ENCODE data around the gene JMJD7.
A peak's percentile ranks its signal among the peaks of the same experiment; 100 is the strongest.

Gene JMJD7

DNA sequence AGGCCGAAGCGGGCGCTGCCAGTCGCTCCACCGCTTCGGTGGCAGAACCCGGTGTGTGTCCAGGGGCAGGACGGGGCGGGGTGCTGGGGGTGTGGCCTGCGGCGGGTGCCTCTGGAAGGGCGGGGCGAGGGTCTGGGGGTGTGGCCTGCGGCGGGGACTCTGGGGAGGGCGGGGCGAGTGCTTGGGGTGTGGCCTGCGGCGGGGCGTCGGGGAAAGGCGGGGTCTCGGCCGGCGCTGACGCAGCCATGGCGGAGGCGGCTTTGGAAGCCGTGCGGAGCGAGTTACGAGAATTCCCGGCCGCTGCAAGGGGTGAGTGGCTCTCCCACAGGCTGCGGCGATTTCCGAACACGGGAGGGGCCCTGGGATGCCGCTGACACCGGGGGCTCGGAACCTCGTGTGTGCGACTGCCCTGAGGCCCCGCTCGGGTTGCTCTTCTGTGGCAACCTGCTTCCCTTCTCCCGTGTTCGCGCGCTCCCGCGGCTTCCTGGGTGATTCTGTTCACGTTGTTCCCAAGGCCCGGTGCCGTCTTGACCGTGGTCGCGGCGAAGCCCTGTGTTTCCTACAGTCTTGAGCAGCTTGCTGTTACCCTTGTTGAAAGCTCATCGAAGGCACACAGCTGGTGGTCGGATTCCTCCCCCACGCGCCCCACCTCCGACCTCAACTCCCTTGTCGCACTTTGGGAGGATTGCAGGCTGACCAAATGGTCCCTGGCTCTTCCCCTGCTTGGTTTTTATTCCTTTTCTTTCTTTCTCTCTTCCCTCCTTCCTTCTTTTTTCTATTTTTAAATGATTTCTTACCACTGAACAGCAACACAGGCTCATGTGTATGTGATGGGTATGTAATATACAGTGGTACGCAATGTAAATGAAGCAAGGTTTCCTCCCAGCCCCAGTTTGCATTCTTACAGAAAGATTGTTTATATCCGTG, at the start of gene JMJD7:
JMJD7 (plus strand) TSS at position 213 of the 927 bp plus-strand sequence; CDS start at position 246, 33 bp downstream.
- TF ChIP-seq, protein P1, sequence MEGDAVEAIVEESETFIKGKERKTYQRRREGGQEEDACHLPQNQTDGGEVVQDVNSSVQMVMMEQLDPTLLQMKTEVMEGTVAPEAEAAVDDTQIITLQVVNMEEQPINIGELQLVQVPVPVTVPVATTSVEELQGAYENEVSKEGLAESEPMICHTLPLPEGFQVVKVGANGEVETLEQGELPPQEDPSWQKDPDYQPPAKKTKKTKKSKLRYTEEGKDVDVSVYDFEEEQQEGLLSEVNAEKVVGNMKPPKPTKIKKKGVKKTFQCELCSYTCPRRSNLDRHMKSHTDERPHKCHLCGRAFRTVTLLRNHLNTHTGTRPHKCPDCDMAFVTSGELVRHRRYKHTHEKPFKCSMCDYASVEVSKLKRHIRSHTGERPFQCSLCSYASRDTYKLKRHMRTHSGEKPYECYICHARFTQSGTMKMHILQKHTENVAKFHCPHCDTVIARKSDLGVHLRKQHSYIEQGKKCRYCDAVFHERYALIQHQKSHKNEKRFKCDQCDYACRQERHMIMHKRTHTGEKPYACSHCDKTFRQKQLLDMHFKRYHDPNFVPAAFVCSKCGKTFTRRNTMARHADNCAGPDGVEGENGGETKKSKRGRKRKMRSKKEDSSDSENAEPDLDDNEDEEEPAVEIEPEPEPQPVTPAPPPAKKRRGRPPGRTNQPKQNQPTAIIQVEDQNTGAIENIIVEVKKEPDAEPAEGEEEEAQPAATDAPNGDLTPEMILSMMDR (IDR thresholded peaks at IDR 0.05; ENCODE audit: low read depth, low read length), result no peak
- peak within 1 kb of the TSS; percentile 84 for H3K4me3 ChIP-seq (ENCODE audit: low read depth, low read length)

DNA sequence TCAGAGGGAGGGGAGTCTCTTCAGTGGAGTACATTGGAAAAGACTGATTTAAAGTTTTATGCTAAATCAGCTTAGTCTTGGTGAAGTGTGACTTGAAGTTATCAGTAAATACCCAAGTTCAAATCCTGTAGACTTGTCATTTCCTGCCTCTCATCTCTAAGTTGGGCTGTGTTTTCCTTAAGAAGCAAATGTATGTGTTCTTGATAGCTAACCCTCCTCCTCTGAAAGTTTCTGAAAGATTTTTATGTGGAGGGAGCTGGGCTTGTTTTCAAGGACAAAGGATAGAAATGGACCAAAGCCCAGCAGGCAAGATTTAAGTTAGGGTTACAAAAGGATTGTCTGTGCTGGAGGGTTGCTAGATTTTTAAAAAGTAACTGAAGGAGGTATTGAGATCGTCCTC, 49.4 kb upstream of the JMJD7 start:
- TF ChIP-seq, protein P1 (IDR thresholded peaks at IDR 0.05; ENCODE audit: low read depth, low read length), result no peak
- no peak overlapping the region for H3K4me3 ChIP-seq (ENCODE audit: low read depth, low read length)

DNA sequence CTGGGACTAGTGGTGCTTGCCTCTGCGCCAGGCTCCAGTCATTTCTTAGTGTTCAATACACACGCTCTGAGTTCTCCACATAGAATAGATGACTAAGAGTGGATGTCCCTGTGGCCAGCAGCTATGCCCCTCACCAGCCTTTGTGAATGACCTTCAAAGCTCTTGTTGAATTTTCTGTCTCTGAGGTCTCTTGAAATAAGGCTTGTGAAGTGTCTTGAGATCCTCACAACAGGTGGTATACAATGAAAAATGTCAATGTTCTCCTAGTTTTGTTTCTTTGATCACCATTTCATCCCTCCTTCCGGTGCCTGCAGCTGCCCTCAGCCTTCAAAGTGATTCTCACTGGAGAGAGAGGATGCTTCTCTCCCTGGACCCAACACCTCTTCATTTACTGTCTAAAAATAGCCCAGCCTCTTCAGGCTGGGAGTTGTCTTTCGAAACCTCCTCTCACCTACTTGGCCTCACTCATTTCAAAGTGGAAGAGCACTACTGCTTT, 48.2 kb upstream of the JMJD7 start:
- H3K4me3 ChIP-seq (ENCODE audit: low read depth, low read length), result 0 out of 2 replicates have a peak overlapping the region, but pooled peaks have one; percentile 0
- TF ChIP-seq, protein P1 (IDR thresholded peaks at IDR 0.05; ENCODE audit: low read depth, low read length), result no peak

DNA sequence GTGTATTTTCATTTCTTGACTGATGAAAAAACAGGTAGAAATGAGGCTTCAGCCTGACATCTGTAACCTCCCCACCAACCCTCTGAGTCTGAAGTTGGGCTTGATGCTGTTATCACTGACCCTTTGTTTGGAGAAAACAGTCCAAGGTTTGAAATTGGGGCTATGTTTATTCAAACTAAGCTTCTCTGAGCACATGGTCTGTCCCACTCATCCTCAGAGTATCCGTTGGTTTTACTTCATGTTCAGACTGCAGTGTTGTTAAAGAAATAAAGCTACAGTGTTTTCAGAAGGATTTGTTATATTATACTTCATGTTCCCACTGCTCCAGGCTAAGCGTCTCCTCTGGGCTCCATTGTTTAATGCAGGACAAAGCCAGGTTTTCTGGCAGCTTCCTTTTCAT, 47.6 kb upstream of the JMJD7 start:
- TF ChIP-seq, protein P1 (IDR thresholded peaks at IDR 0.05; ENCODE audit: low read depth, low read length), result no peak

DNA sequence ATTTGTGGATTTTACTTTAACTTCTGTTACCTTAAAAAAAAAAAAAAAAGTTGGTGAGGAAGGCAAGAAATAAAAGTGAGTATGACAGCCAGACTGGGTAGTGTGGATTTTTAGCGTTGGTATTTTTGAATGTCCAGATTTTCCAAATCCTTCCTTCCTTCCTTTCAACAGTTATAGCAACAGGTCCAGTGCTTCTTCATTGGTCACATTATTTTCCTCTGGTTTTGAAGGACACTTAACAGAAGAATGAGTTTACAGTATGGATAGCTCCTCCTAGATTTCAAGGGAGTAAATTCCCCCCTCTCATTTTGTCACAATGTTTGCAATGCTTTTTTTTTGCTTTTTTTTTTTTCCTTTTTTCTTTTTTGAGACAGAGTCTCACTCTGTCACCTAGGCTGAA, 47.2 kb upstream of the JMJD7 start:
- TF ChIP-seq, protein P1 (IDR thresholded peaks at IDR 0.05; ENCODE audit: low read depth, low read length), result no peak
- no peak overlapping the region for H3K4me3 ChIP-seq (ENCODE audit: low read depth, low read length)

More for the DNA sequence above, 47.6 kb upstream of the JMJD7 start:
- H3K4me3 ChIP-seq (ENCODE audit: low read depth, low read length), result 0 out of 2 replicates have a peak overlapping the region, but pooled peaks have one; percentile 0

DNA sequence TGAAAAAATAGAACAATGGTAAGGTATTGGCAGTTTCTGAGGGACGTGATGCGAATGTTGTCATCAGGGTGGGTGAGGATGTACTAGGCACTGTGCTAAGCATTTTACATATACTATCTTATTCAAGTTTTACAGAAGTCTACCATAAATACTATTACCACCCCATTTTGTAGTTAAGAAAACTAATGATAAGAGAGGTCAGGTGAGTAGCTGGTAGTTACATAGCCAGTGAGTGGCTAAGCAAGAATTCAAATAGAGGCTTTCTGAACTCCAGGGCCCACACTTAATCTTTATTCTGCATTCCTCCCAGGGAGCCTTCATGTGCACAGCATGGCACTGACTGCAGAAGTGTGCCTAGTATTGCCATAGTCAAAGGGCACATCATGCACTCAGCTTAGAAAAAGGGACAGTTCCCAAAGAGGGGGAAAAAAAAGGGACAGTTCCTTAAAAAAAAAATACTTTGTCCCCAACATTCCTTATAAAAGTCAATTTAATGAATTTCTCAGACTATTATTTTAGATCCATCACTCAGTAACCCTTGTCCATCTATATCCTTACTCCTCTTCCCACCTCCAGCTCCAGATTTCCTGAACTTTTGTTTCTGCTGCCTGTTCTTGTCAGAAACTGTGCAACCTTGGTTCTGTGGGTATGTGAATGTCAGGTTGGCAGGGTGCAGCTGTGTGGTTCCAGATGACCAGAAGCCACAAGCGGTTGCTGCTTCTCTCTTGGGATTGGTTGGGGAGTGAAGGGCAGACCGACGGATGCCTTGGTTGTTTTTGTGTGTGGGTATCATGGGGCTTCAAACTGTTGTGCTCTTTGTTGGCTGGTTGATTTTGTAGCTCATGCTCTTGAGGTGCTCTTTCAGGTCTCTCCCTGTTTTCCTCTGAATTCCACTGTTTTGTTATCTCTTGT, 45.3 kb upstream of the JMJD7 start:
- TF ChIP-seq, protein P1 (IDR thresholded peaks at IDR 0.05; ENCODE audit: low read depth, low read length), result no peak
- H3K4me3 ChIP-seq (ENCODE audit: low read depth, low read length), result no peak overlapping the region
